HG02571 (cell line): ENCODE data around the gene SAMD3.
A peak's percentile ranks its signal among the peaks of the same experiment; 100 is the strongest.
"Not testable (repeated sequence)": the region's sequence is repeated elsewhere in the genome, so short reads cannot be mapped to it uniquely, and the experiment has no call there.

Source experiments
- ATAC-seq: cut with Tn5 transposase; IDR thresholded peaks from one replicate; pipeline ENCODE4 v1.9.1; 2021; ENCODE audit warnings: mild to moderate bottlenecking, moderate library complexity; ENCODE audit not compliant: unreplicated experiment

The SAMD3 gene

GRCh38 chr6:130212215-130212874, 10.4 kb downstream of the SAMD3 start:
- ATAC-seq, result no peak

GRCh38 chr6:130211691-130212090, 11.1 kb downstream of the SAMD3 start:
- no peak for ATAC-seq

GRCh38 chr6:130207979-130208649, 14.6 kb downstream of the SAMD3 start:
- ATAC-seq, result no peak

- no peak for ATAC-seq
Measured at GRCh38 chr6:130206479-130206878, 16.3 kb downstream of the SAMD3 start.

- ATAC-seq, result no peak
Measured at GRCh38 chr6:130204322-130204721, 18.4 kb downstream of the SAMD3 start.

GRCh38 chr6:130203370-130203769, 19.4 kb downstream of the SAMD3 start:
- ATAC-seq, result no peak

- ATAC-seq, result peak; percentile 65
Measured at GRCh38 chr6:130202782-130203181, 20.0 kb downstream of the SAMD3 start.

GRCh38 chr6:130200020-130200419, 22.7 kb downstream of the SAMD3 start:
- ATAC-seq, result no peak

- no peak for ATAC-seq
Measured at GRCh38 chr6:130198483-130199035, 24.2 kb downstream of the SAMD3 start.

GRCh38 chr6:130197816-130198482, 24.8 kb downstream of the SAMD3 start:
- not testable (repeated sequence) for ATAC-seq

- ATAC-seq, result not testable (repeated sequence)
Measured at GRCh38 chr6:130194434-130194833, 28.3 kb downstream of the SAMD3 start.

- no peak for ATAC-seq
Measured at GRCh38 chr6:130190701-130191690, 31.8 kb downstream of the SAMD3 start.

- ATAC-seq, result no peak
Measured at GRCh38 chr6:130189531-130190397, 33.0 kb downstream of the SAMD3 start.

GRCh38 chr6:130188207-130188899, 34.4 kb downstream of the SAMD3 start:
- ATAC-seq, result no peak

- ATAC-seq, result no peak
Measured at GRCh38 chr6:130187335-130188206, 35.2 kb downstream of the SAMD3 start.

- ATAC-seq, result no peak
Measured at GRCh38 chr6:130185658-130186057, 37.1 kb downstream of the SAMD3 start.

- no peak for ATAC-seq
Measured at GRCh38 chr6:130183271-130184222, 39.2 kb downstream of the SAMD3 start.
